SK-N-SH treated with all-trans-retinoic acid at 6 μM for 48 hours (cell line): Measurements from ENCODE around the gene PAEP.
"Not testable (repeated sequence)": the region's sequence is repeated elsewhere in the genome, so short reads cannot be mapped to it uniquely, and the experiment has no call there.

Experiments
- CSDC2 ChIP-seq: fragments of 250-450 bp; sonication (Bioruptor Pico); IDR thresholded peaks from 2 replicates; pipeline ENCODE4 v1.5.0; 2020; ENCODE audit warnings: mild to moderate bottlenecking, moderate library complexity
- TCF4 ChIP-seq: fragments of 250-450 bp; sonication (Bioruptor Pico); IDR thresholded peaks from 2 replicates; pipeline ENCODE4 v1.8.0; 2021; ENCODE audit warnings: mild to moderate bottlenecking, moderate library complexity, borderline replicate concordance
- TF ChIP-seq, protein P1 (sequence below): fragments of 250-450 bp; sonication (Bioruptor Pico); IDR thresholded peaks from 2 replicates; pipeline ENCODE4 v1.5.1; 2020; ENCODE audit warnings: low read depth, mild to moderate bottlenecking, moderate library complexity

DNA sequence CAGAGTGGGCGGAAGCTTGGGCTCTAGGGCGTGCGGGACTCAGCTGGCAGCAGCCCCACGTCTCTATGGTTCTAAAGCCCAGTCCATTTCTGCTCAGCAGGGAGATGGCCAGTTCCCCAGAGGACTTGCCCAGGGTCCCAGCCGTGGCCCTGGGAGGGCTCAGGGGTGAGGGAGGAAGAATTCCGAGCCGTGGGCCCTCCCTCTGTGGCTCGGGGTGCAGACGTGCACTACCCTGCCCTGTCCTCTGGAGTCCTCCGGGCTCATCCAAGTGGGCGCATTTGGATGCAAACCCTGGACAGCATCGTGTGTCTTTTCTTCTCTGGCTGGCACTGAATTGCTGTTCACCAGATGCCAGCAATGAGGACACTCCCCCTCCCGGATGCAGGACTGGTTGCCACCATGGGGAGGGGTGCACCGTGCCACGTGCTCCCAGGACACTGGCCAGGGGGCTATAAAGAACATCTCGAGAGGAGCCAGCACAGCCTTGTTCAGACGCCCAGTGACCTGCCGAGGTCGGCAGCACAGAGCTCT, 15.8 kb upstream of the PAEP start, which contains the start of gene OBP2A:
- TF ChIP-seq CSDC2, TCF4 (CRISPR knock-in tag): not testable (repeated sequence)
- TF ChIP-seq, protein P1, sequence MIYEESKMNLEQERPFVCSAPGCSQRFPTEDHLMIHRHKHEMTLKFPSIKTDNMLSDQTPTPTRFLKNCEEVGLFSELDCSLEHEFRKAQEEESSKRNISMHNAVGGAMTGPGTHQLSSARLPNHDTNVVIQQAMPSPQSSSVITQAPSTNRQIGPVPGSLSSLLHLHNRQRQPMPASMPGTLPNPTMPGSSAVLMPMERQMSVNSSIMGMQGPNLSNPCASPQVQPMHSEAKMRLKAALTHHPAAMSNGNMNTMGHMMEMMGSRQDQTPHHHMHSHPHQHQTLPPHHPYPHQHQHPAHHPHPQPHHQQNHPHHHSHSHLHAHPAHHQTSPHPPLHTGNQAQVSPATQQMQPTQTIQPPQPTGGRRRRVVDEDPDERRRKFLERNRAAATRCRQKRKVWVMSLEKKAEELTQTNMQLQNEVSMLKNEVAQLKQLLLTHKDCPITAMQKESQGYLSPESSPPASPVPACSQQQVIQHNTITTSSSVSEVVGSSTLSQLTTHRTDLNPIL (CRISPR knock-in tag): not testable (repeated sequence)
